OCI-M1 (cell line): ENCODE measurements around the gene TOM1L1.

Source experiments
- DNase-seq: peaks from one replicate; lab custom pipeline; 2025; lab: John Stamatoyannopoulos, UW

The TOM1L1 gene

DNA sequence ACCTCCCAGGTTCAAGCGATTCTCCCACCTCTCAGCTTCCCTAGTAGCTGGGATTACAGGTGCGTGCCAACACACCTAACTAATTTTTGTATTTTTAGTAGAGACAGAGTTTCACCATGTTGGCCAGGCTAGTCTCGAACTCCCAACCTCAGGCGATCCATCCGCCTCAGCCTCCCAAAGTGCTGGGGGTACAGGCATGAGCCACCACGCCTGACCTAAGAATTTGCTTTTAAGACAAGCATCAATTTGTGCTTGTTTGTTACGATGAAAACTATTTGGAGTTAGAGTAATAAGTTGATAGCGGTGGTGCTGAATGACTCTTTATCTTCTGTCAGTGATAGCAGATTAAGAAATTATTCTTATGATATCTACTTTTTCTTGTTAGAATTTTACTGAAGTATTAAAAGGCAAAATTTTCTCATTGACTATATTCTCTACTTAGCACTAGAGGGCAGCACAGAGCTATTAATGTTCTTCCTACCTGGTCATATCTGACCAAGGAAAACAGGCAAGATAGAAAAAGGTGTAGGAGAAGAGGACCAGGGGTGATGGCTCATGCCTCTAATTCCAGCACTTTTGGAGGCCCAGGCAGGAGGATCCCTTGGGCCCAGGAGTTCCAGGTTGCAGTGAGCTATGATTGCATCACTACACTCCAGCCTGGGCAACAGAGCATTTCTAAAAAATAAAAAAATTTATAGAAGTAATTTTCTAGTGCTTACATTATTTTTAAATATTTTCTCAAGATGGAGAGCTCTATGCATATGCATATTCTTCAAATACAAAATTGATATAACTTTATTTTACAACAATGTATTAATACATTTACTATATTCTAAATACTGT, 92.4 kb downstream of the TOM1L1 start:
- DNase-seq, result peak; percentile 70

- no peak for DNase-seq
These were observed 95.8 kb downstream of the TOM1L1 start for GRCh38 chr17:54996441-54996840.

GRCh38 chr17:55002458-55002857, 101.8 kb downstream of the TOM1L1 start:
- no peak for DNase-seq

- DNase-seq, result no peak
These were observed 103.8 kb downstream of the TOM1L1 start for GRCh38 chr17:55004484-55004883.

DNA sequence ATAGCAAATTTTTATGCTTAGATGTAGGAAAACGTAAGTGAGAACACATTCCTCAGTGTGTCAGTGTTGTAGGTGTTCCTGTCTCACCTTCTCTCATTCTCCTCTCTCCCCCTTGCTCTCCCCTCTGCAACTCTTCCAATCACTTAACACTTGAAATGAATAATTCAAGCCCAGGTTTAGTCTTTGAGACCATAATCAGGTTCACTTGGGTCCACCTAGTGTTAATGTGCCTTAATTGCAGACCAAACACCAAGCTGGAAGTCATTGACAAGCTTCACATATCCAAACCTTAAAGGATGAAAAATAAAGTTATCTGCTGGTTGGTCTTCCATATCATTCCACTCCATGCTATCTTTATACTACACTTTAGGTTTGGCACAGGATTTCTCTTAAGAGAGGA, 104.9 kb downstream of the TOM1L1 start:
- peak; percentile 58 for DNase-seq
